Measurements from ENCODE around the gene RFXAP.
"Not testable (repeated sequence)": the region's sequence is repeated elsewhere in the genome, so short reads cannot be mapped to it uniquely, and the experiment has no call there.

Gene RFXAP

DNA sequence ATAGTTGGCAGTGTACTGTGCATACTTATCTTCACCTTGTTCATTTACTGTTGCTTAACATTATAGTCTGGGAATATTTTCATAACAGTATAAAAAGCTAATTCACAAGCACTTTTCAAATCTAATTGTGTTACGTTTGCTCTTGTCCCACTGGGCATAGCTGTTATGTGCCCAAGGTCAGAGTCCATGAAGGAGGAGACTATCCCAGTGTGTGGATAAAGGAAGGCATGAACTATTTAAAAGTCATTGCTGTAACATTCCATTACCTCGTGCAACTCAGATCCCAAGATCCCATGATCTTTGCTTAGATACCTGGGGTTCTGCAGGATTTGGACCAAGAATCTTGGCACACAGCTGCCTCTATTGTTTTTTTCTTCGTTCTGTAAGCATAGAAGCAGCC is 35.1 kb upstream of the RFXAP start:
- no peak for TF ChIP-seq CTCF (IDR thresholded peaks at IDR 0.05; ENCODE audit: extremely low read depth, missing control alignments)
- no peak for DNase-seq (ENCODE audit: low spot score)

DNA sequence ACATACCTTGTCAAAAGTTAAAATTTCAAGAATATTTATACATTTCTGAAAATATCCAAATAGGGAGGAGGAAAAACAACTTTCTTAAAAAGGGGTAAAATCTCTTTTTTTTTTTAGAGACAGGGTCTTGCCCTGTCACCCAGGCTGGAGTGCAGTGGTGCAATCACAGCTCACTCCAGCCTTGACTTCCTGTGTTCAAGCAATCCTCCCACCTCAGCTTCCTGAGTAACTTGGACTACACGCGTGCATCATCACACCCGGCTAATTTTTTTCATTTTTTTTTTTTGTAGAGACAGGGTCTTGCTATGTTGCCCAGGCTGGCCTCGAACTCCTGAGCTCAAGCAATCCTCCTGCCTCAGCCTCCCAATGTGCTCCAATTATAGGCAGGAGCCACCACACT is 32.8 kb upstream of the RFXAP start:
- DNase-seq (ENCODE audit: low spot score) = not testable (repeated sequence)

- TF ChIP-seq CTCF (IDR thresholded peaks at IDR 0.05; ENCODE audit: extremely low read depth, missing control alignments) = no peak
- DNase-seq (ENCODE audit: low spot score) = no peak
These were observed 31.8 kb upstream of the RFXAP start for GRCh38 chr13:36787181-36787580.

DNA sequence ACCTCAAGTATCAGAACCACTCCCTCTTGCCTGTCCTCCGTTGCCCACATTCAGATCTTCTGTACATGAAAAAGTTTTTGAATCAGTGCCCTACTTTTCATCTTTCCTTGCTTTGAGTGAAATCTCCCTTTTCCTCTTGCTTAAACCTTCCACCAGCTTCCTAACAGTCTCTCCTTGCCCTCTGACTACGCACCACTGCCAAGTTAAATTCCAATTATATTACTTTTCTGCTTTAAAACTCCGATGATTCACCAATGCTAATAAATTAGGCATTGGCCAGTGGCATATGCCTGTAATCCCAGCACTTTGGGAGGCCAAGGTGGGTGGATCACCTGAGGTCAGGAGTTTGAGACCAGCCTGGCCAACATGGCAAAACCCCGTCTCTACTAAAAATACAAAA is 30.7 kb upstream of the RFXAP start:
- no peak for TF ChIP-seq CTCF (IDR thresholded peaks at IDR 0.05; ENCODE audit: extremely low read depth, missing control alignments)
- DNase-seq (ENCODE audit: low spot score) = no peak

DNA sequence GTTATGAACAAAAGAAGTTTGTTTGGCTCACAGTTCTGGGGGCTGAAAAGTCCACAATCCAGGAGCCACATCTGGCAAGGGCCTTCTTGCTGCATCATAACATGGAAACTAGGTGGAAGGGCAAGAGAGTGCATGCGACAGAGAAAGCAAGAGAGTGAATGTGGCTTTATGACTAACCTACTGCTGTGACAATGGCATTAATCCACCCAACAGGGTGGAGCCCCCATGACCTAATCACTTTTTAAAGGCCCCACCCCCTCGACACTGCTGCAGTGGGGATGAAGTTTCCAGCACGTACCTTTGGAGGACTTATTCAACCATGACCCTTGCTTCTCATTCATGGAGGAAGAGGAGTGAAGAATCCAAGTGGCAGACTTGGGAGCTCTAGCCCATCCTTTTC is 30.0 kb upstream of the RFXAP start:
- no peak for DNase-seq (ENCODE audit: low spot score)
- TF ChIP-seq CTCF (IDR thresholded peaks at IDR 0.05; ENCODE audit: extremely low read depth, missing control alignments) = no peak

DNA sequence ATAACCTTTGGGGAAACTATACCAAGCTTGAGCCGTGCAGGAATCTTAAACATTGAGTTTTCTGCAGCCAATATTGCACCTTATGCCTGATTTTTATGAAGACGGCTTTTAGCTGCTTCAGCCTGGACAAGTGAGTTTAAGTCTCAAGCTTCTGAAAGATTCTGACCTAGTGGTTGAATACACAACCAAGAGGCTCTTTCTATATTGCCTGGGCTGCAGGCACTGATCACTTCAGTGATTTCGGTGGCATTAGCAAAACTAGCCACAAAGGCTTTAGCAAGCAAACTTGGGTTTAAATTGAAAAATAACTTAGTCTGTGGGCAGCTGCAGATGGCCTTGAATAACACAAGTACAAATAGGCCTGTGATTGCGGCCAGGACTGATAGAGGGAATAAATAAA is 29.3 kb upstream of the RFXAP start:
- TF ChIP-seq CTCF (IDR thresholded peaks at IDR 0.05; ENCODE audit: extremely low read depth, missing control alignments) = no peak
- DNase-seq (ENCODE audit: low spot score) = no peak

- no peak for TF ChIP-seq CTCF (IDR thresholded peaks at IDR 0.05; ENCODE audit: extremely low read depth, missing control alignments)
- no peak for DNase-seq (ENCODE audit: low spot score)
These were observed 24.3 kb upstream of the RFXAP start for GRCh38 chr13:36794706-36795105.

DNA sequence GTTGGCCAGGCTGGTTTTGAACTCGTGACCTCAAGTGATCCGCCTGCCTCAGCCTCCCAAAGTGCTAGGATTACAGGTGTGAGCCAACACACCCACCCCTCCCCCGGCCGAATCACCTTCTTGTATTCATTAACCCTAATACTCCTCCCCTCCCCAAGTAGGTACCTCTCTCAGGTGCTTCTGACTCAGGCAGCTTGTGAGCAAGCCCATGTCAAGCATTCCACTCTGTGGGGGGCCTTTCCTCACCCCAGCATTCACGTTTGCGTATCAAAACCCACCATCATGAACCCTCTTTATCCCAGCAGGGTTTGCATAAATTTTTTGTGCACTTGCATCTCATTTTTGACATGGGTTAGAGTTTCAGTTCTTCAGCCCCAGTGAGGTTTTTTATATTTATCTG is 23.6 kb upstream of the RFXAP start:
- TF ChIP-seq CTCF (IDR thresholded peaks at IDR 0.05; ENCODE audit: extremely low read depth, missing control alignments) = no peak
- no peak for DNase-seq (ENCODE audit: low spot score)

Data from GM20000 (cell line).